GM12878 (cell line): ENCODE measurements around the gene ENDOU. TPM values are rescaled to one million over a fixed set of nuclear protein-coding genes. Genes with fewer than 3 reads are reported as not detected.

Experiments used
- ATAC-seq: fragments of 200-7000 bp; cut with Tn5 transposase; 3 replicates; pipeline ENCODE4 v1.9.1; 2020; ENCODE audit warnings: mild to moderate bottlenecking, moderate library complexity
- BruUV-seq: library from RNA; stranded (reverse); fragments of 400-500 nt; replicated peaks from 2 replicates; lab custom pipeline; 2021; lab: Mats Ljungman, UMichigan
- CTCF ChIA-PET: fragments of 300-600 bp; sonication (Branson Sonifier 250); formaldehyde crosslinking; extraction: SDS; loops from one replicate; lab custom pipeline; 2021; ENCODE audit warnings: inconsistent platforms; lab: Yijun Ruan, JAX
- POLR2A ChIA-PET: fragments of 350-600 bp; formaldehyde crosslinking; extraction: SDS; loops from one replicate; lab custom pipeline; 2021; ENCODE audit warnings: inconsistent platforms; lab: Charles Lee
- RAD21 ChIA-PET: fragments of 300-600 bp; sonication (Branson Sonifier 250); formaldehyde crosslinking; loops from one replicate; lab custom pipeline; 2023; ENCODE audit warnings: antibody characterized with exemption; ENCODE audit not compliant: unreplicated experiment; lab: Charles Lee
- SMC1A ChIA-PET: fragments of 300-600 bp; sonication (Branson Sonifier 250); formaldehyde crosslinking; loops from one replicate; lab custom pipeline; 2023; ENCODE audit not compliant: unreplicated experiment, uncharacterized antibody; lab: Charles Lee
- DNase-seq: peaks from one replicate; pipeline ENCODE4 v3.0.0-alpha.2; 2011; ENCODE audit warnings: low read depth, low spot score
- FAIRE-seq: peaks from 3 replicates; lab custom pipeline; 2011; peaks lifted over from hg19 to GRCh38; lab: Jason Lieb, UNC
- H2AFZ ChIP-seq: 2 replicates; pipeline ENCODE4 v1.6.0; 2011; ENCODE audit warnings: low read depth, low read length, control low read depth; ENCODE audit not compliant: control insufficient read depth
- H3K27ac ChIP-seq: 2 replicates; pipeline ENCODE4 v1.5.1; 2011; ENCODE audit warnings: control low read depth; ENCODE audit not compliant: control insufficient read depth, insufficient read depth
- H3K27me3 ChIP-seq, 2 experiments: replicated peaks in 1 of 2; 2 replicates each; pipeline versions ENCODE4 v1.6.0 to v1.6.1; 2011; ENCODE audit warnings: low read length in 1 of 2; ENCODE audit not compliant: control insufficient read depth in 2 of 2, insufficient read depth in 2 of 2
- H3K36me3 ChIP-seq, 2 experiments: 2 replicates each; pipeline ENCODE4 v1.5.1; 2011; ENCODE audit warnings: low read length in 1 of 2; ENCODE audit not compliant: control insufficient read depth in 2 of 2, insufficient read depth in 2 of 2
- H3K4me1 ChIP-seq: 2 replicates; pipeline ENCODE4 v1.6.1; 2011; ENCODE audit warnings: mild to moderate bottlenecking, low read length, moderate library complexity, mixed read lengths; ENCODE audit not compliant: control insufficient read depth, insufficient read depth
- H3K4me2 ChIP-seq: 2 replicates; pipeline ENCODE4 v1.6.0; 2011; ENCODE audit warnings: control low read depth; ENCODE audit not compliant: control insufficient read depth, insufficient read depth
- H3K4me3 ChIP-seq: fragments of 200-600 bp; sonication (generic); 2 replicates; pipeline ENCODE4 v1.5.1; 2016
- H3K79me2 ChIP-seq: 2 replicates; pipeline ENCODE4 v1.6.0; 2011; ENCODE audit warnings: low read length; ENCODE audit not compliant: control insufficient read depth, insufficient read depth
- H3K9ac ChIP-seq: 2 replicates; pipeline ENCODE4 v1.8.0; 2011; ENCODE audit warnings: low read length, control low read depth, mixed read lengths; ENCODE audit not compliant: control insufficient read depth, insufficient read depth
- H3K9me3 ChIP-seq: replicated peaks from 3 replicates; pipeline ENCODE4 v1.5.1; 2011; ENCODE audit warnings: mild to moderate bottlenecking, low read length; ENCODE audit not compliant: control insufficient read depth, insufficient read depth
- H4K20me1 ChIP-seq: 2 replicates; pipeline ENCODE4 v1.6.0; 2011; ENCODE audit not compliant: control insufficient read depth, insufficient read depth
- BHLHE40 ChIP-seq, 2 experiments: fragments of 450-650 bp in 1 of 2; IDR thresholded peaks; 2 replicates each; pipeline ENCODE4 v1.6.1; 2011 to 2017; ENCODE audit warnings: low read depth in 2 of 2, borderline replicate concordance in 1 of 2, improper control_type of control experiment in 1 of 2, low read length in 1 of 2, mild to moderate bottlenecking in 1 of 2
- MTA2 ChIP-seq: fragments of 450-650 bp; IDR thresholded peaks from 2 replicates; pipeline ENCODE4 v1.6.1; 2016; ENCODE audit warnings: low read depth, mild to moderate bottlenecking, moderate library complexity
- PRDM15 ChIP-seq: fragments of 450-650 bp; formaldehyde crosslinking; IDR thresholded peaks from 2 replicates; pipeline ENCODE4 v1.4.0; 2020; ENCODE audit warnings: mild to moderate bottlenecking, moderate library complexity
- ZBTB11 ChIP-seq: fragments of 450-650 bp; formaldehyde crosslinking; IDR thresholded peaks from 2 replicates; pipeline ENCODE4 v1.5.0; 2022; ENCODE audit warnings: mild to moderate bottlenecking, missing genetic modification characterization
- WGBS: methylation state at CpG from one replicate; pipeline ENCODE4 v1.1.6; 2016; ENCODE audit warnings: low lambda C conversion rate; ENCODE audit not compliant: insufficient replicate concordance, insufficient coverage; ENCODE audit errors: missing lambda C conversion rate; 5-methylcytosine and 5-hydroxymethylcytosine counted together
- in situ Hi-C: fragments of 300-500 bp; cut with MboI; formaldehyde crosslinking; loops from 9 replicates; pipeline ENCODE4 v1.14.3; 2018; ENCODE audit warnings: mixed read lengths
- intact Hi-C: fragments of 100-400 bp; cut with micrococcal nuclease; formaldehyde crosslinking; loops from one replicate; pipeline ENCODE4 v1.14.2; 2022; ENCODE audit not compliant: unreplicated experiment
- polyA plus RNA-seq, 11 experiments: library from polyadenylated mRNA; depleted of rRNA in 4 of 11; unstranded in 6 of 11; stranded (reverse) in 5 of 11; fragments of >200 nt; fragmentation: Nextera tagmentation in 4 of 11; fragmentation: Illumina TruSeq in 1 of 11; extraction: Ambion mirVana in 4 of 11; extraction: Trizol in 1 of 11; gene quantifications; 1 replicate in 1 of 11; 2 replicates in 10 of 11; pipeline versions ENCODE4 v1.2.1 to v1.2.3, GENCODE V29; 2011 to 2016; ENCODE audit warnings: inconsistent platforms in 2 of 11, missing spikeins in 2 of 11, low read depth in 1 of 11
- total RNA-seq, 4 experiments: library from RNA; depleted of rRNA in 3 of 4; stranded (reverse); fragments of >200 nt in 3 of 4; fragmentation: Illumina TruSeq in 1 of 4; extraction: Trizol in 1 of 4; gene quantifications; 2 replicates each; pipeline versions ENCODE4 v1.2.1 to v1.2.3, GENCODE V29; 2013 to 2021

ENDOU gene
- total and polyA plus RNA-seq, 10 of the 15 experiments (the other 5 are each of a cell fraction or from before 2014, with no cell fraction given) = 0.03 to 0.17 (median 0.10) TPM; not detected in 4

- Histone ChIP-seq H3K4me1 (peaks cover 18% of the 10 kb centered on the region), H3K9me3 (no peaks in the 10 kb centered on the region), H3K36me3 (no peaks in the 10 kb centered on the region), H2AFZ (no peak overlapping the region), H3K9ac (no peak overlapping the region), H4K20me1 (no peaks in the 10 kb centered on the region), H3K4me3 (no peak overlapping the region), H3K27me3 (no peaks in the 10 kb centered on the region), H3K4me2 (no peak overlapping the region), H3K27ac (no peak overlapping the region), H3K79me2 (no peaks in the 10 kb centered on the region)
- in situ Hi-C loops = no loop called here
- no peak for ATAC-seq
- intact Hi-C loops = no loop called here
- RAD21 ChIA-PET = interaction anchor here (7.9 kb wide), 1 partner anchor 20 kb away, joined by 42 read pairs; no protein-coding TSS in a partner anchor
- DNase-seq = no peak
- TF ChIP-seq ZBTB11 (CRISPR knock-in tag) = no peak
- no peak for TF ChIP-seq PRDM15
- TF ChIP-seq MTA2 = no peak
- TF ChIP-seq BHLHE40 (IDR thresholded peaks at IDR 0.05; ENCODE audit: borderline replicate concordance in 1 of 2, low read depth in 2 of 2, low read length in 1 of 2) = no peak
- SMC1A ChIA-PET = interaction anchor here (1.2 to 7.9 kb wide), 3 partner anchors 19 to 48 kb away, joined by 3 to 60 read pairs (median 4); no protein-coding TSS in a partner anchor
- WGBS = 77% methylated on average over 7 of the region's 7 CpGs
- POLR2A ChIA-PET = interaction anchor here (1.3 kb wide), 1 partner anchor 41 kb away, joined by 3 read pairs; no protein-coding TSS in a partner anchor
- BruUV-seq = no TSS peak
- FAIRE-seq = no peak
- CTCF ChIA-PET = interaction anchor here (5.5 to 7.2 kb wide), 2 partner anchors 20 to 45 kb away, joined by 48 to 87 read pairs; no protein-coding TSS in a partner anchor
These were observed 3.0 kb downstream of the ENDOU start for GRCh38 chr12:47722136-47722834.
